ENCODE measurements around the gene OTUD1. TPM values are rescaled to one million over a fixed set of nuclear protein-coding genes. Genes with fewer than 3 reads are reported as not detected.

OTUD1 gene
- total RNA-seq, 1 experiment from 2014 or later = 23.9 TPM

- Histone ChIP-seq H3K4me1 (ENCODE audit: insufficient read depth, low read length, poor library complexity, severe bottlenecking) (peaks cover 6% of the 10 kb centered on the region), H3K27me3 (replicated peaks; ENCODE audit: insufficient read depth, low read depth, low read length, poor library complexity) (no peaks in the 10 kb centered on the region), H3K36me3 (ENCODE audit: insufficient read depth, low read length, poor library complexity, severe bottlenecking) (peaks cover 33% of the 10 kb centered on the region), H3K9me3 (ENCODE audit: low read depth, low read length, poor library complexity, severe bottlenecking) (no peaks in the 10 kb centered on the region), H3K27ac (ENCODE audit: low read depth, low read length, poor library complexity, severe bottlenecking) (peak overlapping the region; percentile 84), H3K4me3 (ENCODE audit: low read depth, low read length, poor library complexity, severe bottlenecking) (peak overlapping the region; percentile 75)
- TF ChIP-seq EZH2 (IDR thresholded peaks at IDR 0.05; ENCODE audit: borderline replicate concordance, low read depth, low read length, poor library complexity, severe bottlenecking) = no peak
- no peak for TF ChIP-seq CTCF (conservative IDR thresholded peaks at IDR 0.05; ENCODE audit: low read depth, low read length)
- peak; percentile 61 for DNase-seq (ENCODE audit: low spot score)
- CTCF ChIA-PET = no interaction called here
- intact Hi-C loops (cut with micrococcal nuclease; ENCODE audit: unreplicated experiment) = loop anchor here (5.0 to 10.0 kb wide), 2 partner anchors 118 to 1075 kb away; no protein-coding TSS in a partner anchor
- BruUV-seq (replicated peaks) = no TSS peak
- POLR2A ChIA-PET (ENCODE audit: low non-redundant PET) = no interaction called here
Measured at GRCh38 chr10:23439961-23440889, 1.4 kb downstream of the OTUD1 start.

- Histone ChIP-seq H3K9me3 (ENCODE audit: low read depth, low read length, poor library complexity, severe bottlenecking) (no peaks in the 10 kb centered on the region), H3K36me3 (ENCODE audit: insufficient read depth, low read length, poor library complexity, severe bottlenecking) (peaks cover 36% of the 10 kb centered on the region), H3K4me1 (ENCODE audit: insufficient read depth, low read length, poor library complexity, severe bottlenecking) (peaks cover 6% of the 10 kb centered on the region), H3K27ac (ENCODE audit: low read depth, low read length, poor library complexity, severe bottlenecking) (peak overlapping the region; percentile 84), H3K4me3 (ENCODE audit: low read depth, low read length, poor library complexity, severe bottlenecking) (peak overlapping the region; percentile 75), H3K27me3 (replicated peaks; ENCODE audit: insufficient read depth, low read depth, low read length, poor library complexity) (no peaks in the 10 kb centered on the region)
- no peak for DNase-seq (ENCODE audit: low spot score)
- TF ChIP-seq EZH2 (IDR thresholded peaks at IDR 0.05; ENCODE audit: borderline replicate concordance, low read depth, low read length, poor library complexity, severe bottlenecking) = no peak
- TF ChIP-seq CTCF (conservative IDR thresholded peaks at IDR 0.05; ENCODE audit: low read depth, low read length) = no peak
- no TSS peak for BruUV-seq (replicated peaks)
- ChIA-PET POLR2A (ENCODE audit: low non-redundant PET) (no interaction called here), CTCF (no interaction called here)
- intact Hi-C loops (cut with micrococcal nuclease; ENCODE audit: unreplicated experiment) = loop anchor here (5.0 to 10.0 kb wide), 2 partner anchors 119 to 1074 kb away; no protein-coding TSS in a partner anchor
Measured at GRCh38 chr10:23441251-23441650, 2.4 kb downstream of the OTUD1 start.

- Histone ChIP-seq H3K4me1 (ENCODE audit: insufficient read depth, low read length, poor library complexity, severe bottlenecking) (peaks cover 17% of the 10 kb centered on the region), H3K27me3 (replicated peaks; ENCODE audit: insufficient read depth, low read depth, low read length, poor library complexity) (no peaks in the 10 kb centered on the region), H3K36me3 (ENCODE audit: insufficient read depth, low read length, poor library complexity, severe bottlenecking) (peaks cover 36% of the 10 kb centered on the region), H3K27ac (ENCODE audit: low read depth, low read length, poor library complexity, severe bottlenecking) (peak overlapping the region; percentile 84), H3K9me3 (ENCODE audit: low read depth, low read length, poor library complexity, severe bottlenecking) (no peaks in the 10 kb centered on the region), H3K4me3 (ENCODE audit: low read depth, low read length, poor library complexity, severe bottlenecking) (peak overlapping the region; percentile 75)
- no peak for DNase-seq (ENCODE audit: low spot score)
- intact Hi-C loops (cut with micrococcal nuclease; ENCODE audit: unreplicated experiment) = loop anchor here (5.0 to 10.0 kb wide), 2 partner anchors 121 to 1072 kb away; no protein-coding TSS in a partner anchor
- POLR2A ChIA-PET (ENCODE audit: low non-redundant PET) = no interaction called here
- BruUV-seq (replicated peaks) = no TSS peak
- CTCF ChIA-PET = interaction anchor here (0.6 kb wide), 1 partner anchor 737 kb away, joined by 3 read pairs; no protein-coding TSS in a partner anchor
- TF ChIP-seq EZH2 (IDR thresholded peaks at IDR 0.05; ENCODE audit: borderline replicate concordance, low read depth, low read length, poor library complexity, severe bottlenecking) = no peak
- no peak for TF ChIP-seq CTCF (conservative IDR thresholded peaks at IDR 0.05; ENCODE audit: low read depth, low read length)
Measured at GRCh38 chr10:23442936-23443335, 4.1 kb downstream of the OTUD1 start.

Measured in A673 (cell line).